NCI-H2107 treated with DMSO at 0.1 percent for 48 hours (cell line): ENCODE data around the gene LPP.

Source experiments
- DNase-seq: peaks from one replicate; lab custom pipeline; 2025; ENCODE audit not compliant: unreplicated experiment; lab: John Stamatoyannopoulos, UW

LPP gene

DNA sequence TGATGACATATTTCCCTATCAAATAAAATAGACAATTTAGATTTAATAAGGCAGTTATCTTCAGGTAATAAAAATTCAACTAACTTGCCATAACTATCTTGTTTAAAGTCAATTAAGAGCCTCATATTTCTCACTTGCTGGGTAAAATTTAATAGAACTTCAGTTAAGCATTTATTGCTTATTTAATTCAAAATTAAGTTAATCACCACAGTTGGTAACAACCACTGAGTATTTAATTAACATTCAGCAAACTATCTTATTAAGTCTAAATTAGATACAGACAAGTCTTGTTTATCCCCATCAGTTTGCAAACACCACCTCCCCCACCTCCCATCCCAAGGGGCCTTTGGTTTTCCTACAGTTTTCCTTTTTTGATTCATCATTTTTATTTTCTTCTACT, 14.7 kb downstream of the LPP start:
- no peak for DNase-seq

DNA sequence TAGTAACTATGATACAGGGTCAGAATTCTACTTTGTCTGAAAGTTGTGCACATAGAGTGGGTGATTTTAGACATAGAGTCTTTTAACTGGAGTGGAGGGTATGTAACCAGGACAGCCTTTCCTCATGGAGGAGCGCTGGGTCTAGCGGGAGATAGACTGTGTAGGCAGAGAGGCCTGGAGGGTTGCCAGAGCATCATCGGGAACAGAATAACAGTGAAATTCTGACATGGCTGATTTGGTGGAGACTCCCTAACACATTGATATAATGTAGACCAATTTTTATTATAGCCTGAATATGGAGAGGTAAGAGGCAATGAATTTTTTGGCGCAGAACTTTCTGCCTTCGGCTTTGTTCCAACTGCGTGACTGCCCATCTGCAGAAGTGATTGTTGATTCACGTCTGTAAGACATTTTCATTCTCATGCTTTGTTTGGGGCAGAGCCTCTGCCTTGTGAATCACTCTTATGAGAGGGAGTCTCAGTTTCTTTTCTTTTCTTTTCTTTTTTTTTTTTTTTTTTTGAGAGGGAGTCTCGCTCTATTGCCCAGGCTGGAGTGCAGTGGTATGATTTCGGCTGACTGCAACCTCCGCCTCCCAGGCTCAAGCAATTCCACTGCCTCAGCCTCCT, 16.0 kb downstream of the LPP start:
- no peak for DNase-seq

- no peak for DNase-seq
Measured at GRCh38 chr3:188170461-188171459, 16.8 kb downstream of the LPP start.

- DNase-seq = no peak
Measured at GRCh38 chr3:188171682-188172467, 17.9 kb downstream of the LPP start.

DNA sequence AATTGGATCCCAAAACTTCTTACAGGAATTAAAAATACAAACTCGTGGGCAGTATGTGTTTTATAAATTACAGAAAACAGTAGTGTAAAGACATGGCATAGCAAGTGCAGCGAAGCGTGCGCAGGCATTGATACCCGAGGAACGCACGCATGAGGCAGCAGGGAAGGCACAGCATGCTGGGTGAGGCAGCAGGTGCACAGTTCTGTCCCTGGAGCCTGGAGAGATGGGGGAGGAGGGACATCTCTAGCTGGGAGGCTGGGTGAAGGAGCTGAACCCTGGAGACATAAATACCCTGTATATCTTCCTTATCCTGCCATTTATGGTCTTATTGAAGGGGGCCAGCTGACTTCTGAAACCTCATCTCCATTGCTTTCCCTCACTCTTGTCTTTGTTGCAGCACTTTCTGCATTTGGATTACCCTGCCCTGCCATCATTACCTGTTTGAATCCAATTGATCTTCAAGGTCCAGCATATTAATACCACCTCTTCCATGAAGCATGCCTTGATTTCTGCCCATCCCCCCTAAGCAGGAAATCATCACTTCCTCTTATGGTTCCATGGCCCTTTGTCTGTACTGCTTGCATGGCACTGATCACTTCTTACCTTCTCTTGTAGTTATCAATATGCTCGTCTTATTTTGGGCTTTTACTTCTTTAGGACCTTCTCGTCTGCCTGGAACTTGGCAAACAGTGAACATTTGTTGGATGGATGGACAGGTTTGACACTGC, 20.5 kb downstream of the LPP start:
- DNase-seq = peak; percentile 94

GRCh38 chr3:188176476-188176875, 22.5 kb downstream of the LPP start:
- no peak for DNase-seq

GRCh38 chr3:188176884-188177283, 22.9 kb downstream of the LPP start:
- no peak for DNase-seq

GRCh38 chr3:188177721-188178120, 23.8 kb downstream of the LPP start:
- no peak for DNase-seq

DNA sequence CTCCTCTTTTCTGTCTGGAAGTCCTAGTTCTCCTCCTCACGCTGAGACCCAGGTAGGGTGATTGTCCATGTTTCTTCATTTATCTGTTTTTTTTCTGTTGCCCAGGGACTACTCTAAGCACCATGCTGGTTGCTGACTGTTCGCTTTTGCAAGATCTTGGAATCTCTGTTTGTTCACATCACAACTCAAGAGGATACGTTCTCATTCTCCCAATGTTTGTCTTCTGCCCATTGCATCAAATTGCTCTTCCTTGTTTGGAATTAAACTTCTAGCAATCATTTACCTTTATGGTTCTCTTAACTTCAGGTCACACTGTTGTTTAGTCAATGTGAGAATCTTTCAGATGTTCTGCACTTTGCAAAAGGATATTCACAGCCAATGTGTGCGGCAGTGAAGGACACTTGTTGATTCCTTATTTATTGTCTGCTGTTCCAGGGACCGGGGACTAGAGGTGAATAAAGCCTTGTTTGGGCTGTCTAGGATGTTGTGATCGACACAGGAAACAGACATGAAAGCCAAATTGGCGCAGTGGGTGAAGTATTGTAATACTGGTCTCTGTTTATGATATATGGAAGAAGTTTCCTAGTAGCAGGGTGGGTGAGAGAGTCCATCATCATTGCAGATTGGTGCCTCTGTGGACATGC, 24.5 kb downstream of the LPP start:
- DNase-seq = no peak

GRCh38 chr3:188179006-188179966, 25.3 kb downstream of the LPP start:
- peak; percentile 99 for DNase-seq

- no peak for DNase-seq
Measured at GRCh38 chr3:188180114-188180513, 26.2 kb downstream of the LPP start.

- no peak for DNase-seq
Measured at GRCh38 chr3:188183452-188183851, 29.5 kb downstream of the LPP start.

- no peak for DNase-seq
Measured at GRCh38 chr3:188184160-188184559, 30.2 kb downstream of the LPP start.

- no peak for DNase-seq
Measured at GRCh38 chr3:188184649-188185048, 30.7 kb downstream of the LPP start.

- DNase-seq = peak; percentile 91
Measured at GRCh38 chr3:188185717-188186251, 31.8 kb downstream of the LPP start.

DNA sequence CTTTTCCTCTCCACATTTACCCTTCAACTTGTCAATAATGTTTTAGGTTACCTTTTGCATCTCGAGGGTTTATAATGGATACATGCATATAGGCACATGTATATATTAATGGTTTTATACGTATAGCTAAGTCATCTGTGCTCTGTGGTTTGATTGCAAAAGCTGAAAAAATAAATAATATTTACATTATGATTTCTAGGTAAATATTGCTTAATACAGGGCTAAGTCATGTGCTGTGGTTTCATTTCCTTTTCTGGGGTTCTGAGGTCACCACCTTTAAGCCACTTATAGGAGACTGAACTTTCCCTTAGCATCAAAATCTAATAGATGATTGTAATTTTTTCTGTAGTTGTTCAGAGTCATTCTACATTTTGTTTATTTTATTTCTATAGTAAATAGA, 33.1 kb downstream of the LPP start:
- DNase-seq = no peak

- no peak for DNase-seq
Measured at GRCh38 chr3:188188911-188189310, 35.0 kb downstream of the LPP start.

DNA sequence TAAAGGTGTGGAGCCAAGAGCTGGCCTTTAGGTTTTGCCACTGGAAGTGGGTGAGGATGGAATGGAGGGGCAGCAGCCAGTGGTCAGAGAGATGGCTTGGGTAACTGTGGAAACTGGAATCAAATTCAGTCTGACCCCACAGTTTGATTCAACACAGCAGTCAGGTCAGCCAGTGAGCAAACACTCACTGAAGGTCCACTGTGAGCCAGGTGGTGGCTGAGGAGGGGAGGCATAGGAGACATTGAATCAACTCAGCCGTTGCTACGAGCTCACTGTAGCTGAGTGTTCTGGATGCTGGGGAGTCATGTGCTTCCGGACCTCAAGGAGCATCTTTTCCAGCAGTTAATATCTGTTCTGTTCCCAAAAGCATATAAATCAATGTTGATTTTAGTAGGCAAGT, 37.5 kb downstream of the LPP start:
- no peak for DNase-seq

DNA sequence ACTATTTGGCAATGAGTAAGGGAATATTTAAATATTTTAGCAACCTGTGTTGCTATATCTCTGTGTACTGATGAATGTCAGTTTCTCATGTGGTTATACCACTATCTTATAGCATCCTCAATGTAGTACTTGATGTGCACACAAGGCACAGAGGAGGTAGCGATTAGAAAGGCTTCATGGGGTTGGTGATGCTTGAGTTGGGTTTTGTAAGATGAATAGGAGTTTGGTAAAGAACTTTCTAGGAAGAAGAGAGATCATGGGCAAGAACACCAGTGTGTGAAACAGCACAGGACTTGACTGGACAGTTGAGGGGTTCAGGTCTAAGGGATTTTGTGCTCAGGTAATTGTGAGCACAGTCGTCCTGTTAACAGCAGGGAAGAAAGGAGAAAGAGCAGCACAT, 38.1 kb downstream of the LPP start:
- no peak for DNase-seq
